ENCODE measurements around the gene CCDC91. TPM values are rescaled to one million over a fixed set of nuclear protein-coding genes. Genes with fewer than 3 reads are reported as not detected.
"Not testable (repeated sequence)": the region's sequence is repeated elsewhere in the genome, so short reads cannot be mapped to it uniquely, and the experiment has no call there.

The CCDC91 gene
- total RNA-seq, 2 donors from 2014 or later = 37.9 to 40.7 TPM

GRCh38 chr12:28329727-28330126 is 139.5 kb downstream of the CCDC91 start:
- intact Hi-C loops (cut with DNase I); DNase-seq (ENCODE audit: low spot score): not testable (repeated sequence)

DNA sequence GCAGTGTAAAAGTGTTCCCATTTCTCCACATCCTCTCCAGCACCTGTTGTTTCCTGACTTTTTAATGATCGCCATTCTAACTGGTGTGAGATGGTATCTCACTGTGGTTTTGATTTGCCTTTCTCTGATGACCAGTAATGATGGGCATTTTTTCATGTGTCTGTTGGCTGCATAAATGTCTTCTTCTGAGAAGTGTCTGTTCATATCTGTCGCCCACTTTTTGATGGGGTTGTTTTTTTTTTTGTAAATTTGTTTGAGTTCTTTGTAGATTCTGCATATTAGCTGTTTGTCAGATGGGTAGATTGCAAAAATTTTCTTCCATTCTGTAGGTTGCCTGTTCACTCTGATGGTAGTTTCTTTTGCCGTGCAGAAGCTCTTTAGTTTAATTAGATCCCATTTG is 140.0 kb downstream of the CCDC91 start:
- intact Hi-C loops (cut with DNase I); DNase-seq (ENCODE audit: low spot score): not testable (repeated sequence)

DNA sequence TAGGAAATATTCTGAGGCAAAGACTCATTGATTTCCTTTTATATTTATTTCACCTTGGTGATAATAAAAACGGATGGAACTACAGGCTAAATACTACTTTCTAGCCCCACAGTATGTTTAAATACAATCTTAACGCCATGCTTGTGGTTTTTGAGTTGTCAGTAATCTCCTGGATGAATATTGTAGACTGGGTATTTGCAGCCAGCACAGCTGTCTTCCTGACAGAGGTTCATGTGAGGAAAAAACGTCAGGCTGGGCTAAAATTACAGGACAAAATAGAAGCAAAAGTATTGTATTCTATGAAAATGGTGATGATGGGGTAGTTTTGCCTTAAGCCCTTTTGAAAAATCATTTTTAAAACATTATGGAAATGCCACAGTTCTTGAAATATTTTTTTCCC is 140.9 kb downstream of the CCDC91 start:
- no peak for DNase-seq (ENCODE audit: low spot score)
- intact Hi-C loops (cut with DNase I) = no loop called here

DNA sequence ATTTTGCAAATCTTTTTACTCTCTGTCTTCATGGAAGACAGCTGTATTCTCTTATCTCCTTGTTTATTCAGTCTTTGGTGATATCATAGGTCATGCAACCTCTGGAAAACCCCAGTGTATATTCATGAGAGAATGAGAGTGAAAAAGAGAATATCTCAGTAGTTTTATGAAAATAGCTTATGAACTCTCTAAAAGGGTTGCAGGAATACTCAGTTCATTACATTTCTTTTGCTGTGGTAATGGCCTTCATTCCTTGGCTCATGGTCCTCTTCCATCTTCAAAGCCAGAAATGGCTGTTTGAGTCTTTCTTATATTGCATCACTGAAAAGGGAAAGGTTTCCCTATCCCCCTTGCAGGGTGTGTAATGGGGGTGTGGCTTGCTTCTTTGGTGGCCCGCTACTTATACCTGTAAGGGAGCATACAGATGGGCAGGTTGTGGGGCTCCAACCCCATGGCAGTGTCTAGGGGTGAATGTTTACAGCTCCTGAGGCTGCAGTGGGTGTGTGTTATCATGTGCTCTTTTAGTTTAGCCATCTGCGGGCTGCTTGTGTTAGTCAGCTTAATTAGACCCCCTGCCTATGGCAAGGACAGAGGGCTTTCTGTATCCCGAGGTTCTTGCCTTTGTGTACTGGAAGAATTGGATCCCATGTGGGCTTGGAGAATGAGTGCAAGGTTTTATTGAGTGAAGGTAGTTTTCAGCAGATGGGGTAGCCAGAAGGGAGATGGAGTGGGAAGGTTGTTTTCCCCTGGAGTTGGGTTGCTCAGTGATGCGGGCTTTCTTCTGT is 150.2 kb downstream of the CCDC91 start:
- DNase-seq (ENCODE audit: low spot score) = no peak
- intact Hi-C loops (cut with DNase I) = no loop called here

GRCh38 chr12:28343713-28344112 is 153.5 kb downstream of the CCDC91 start:
- DNase-seq (ENCODE audit: low spot score) = no peak
- intact Hi-C loops (cut with DNase I) = no loop called here

DNA sequence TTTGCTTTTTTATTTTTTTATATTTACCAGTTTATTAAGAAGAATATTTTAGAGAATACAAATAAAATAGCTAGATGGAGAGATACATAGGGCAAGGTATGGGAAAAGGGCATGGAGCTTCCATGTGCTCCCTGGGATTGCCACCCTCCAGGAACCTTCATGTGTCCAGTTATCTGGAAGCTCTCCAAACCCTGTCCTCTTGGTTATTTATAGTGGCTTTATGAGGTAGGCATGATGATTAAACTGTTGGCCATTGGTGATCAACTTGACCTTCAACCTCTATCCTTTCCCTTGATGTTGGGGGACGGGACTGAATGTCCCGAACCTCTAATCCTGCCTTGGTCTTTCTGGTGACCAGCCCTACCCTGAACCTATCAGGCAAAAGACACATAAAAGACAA is 156.3 kb downstream of the CCDC91 start:
- no peak for DNase-seq (ENCODE audit: low spot score)
- intact Hi-C loops (cut with DNase I) = no loop called here

DNA sequence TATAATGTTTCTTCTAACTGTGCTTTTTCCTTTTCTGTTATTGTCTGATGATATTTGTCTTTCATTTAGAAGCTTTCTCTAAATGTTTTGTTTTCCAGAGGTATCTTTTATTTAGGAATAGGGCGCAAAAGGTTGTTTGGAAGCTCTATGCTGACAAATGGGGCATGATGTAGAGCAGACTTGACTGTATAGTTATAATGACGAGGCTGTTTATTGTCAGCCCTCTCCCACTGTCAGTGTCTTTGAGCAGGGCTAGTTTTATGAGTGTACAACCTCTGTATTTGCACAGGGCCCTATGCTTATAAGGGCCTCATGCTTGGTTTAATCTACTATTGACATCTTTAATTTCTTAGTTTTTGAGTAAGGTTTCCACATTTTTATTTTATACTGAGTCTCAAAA is 158.9 kb downstream of the CCDC91 start:
- no peak for DNase-seq (ENCODE audit: low spot score)
- intact Hi-C loops (cut with DNase I) = no loop called here

GRCh38 chr12:28350502-28350901 is 160.2 kb downstream of the CCDC91 start:
- no peak for DNase-seq (ENCODE audit: low spot score)
- intact Hi-C loops (cut with DNase I) = no loop called here

DNA sequence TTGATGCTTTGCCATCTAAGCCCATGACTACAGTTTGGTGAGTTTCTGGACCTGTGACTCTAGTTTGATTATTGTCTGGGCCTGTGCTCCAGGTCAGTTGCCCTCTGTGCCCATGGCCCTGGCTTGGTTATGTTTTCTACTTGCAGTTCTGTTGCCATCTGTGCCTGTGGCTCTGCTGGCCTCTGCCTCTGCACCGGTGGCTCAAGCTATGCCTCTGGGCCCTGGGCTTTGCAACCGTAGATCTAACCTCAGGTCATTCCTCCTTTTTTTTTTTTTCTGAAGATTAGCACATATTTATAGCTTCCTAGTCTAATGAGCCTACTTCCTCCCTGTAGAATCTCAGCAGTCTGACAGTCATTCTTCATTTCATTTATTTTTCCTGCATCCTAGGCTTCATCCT is 161.2 kb downstream of the CCDC91 start:
- intact Hi-C loops (cut with DNase I) = no loop called here
- no peak for DNase-seq (ENCODE audit: low spot score)

DNA sequence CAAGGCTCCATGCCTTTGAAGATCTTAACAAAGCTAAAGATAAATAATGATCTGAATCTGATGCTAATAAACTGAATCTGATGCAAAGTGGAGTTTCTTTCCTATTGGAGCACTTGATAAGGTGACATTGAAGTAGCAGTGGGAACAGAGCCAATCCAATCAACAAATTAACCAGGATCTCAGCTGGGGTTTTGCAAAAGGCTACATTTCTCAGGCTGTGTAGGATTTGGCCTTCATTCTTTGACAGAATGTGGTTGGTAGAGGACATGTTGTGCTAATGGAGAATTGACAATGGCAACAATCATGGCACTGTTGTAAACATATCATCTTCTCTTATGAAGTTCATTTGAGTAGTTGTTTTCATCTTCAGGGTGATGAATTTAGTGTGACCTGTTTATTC is 164.9 kb downstream of the CCDC91 start:
- DNase-seq (ENCODE audit: low spot score) = no peak
- intact Hi-C loops (cut with DNase I) = no loop called here

GRCh38 chr12:28360253-28360652 is 170.0 kb downstream of the CCDC91 start:
- DNase-seq (ENCODE audit: low spot score) = no peak
- intact Hi-C loops (cut with DNase I) = no loop called here

DNA sequence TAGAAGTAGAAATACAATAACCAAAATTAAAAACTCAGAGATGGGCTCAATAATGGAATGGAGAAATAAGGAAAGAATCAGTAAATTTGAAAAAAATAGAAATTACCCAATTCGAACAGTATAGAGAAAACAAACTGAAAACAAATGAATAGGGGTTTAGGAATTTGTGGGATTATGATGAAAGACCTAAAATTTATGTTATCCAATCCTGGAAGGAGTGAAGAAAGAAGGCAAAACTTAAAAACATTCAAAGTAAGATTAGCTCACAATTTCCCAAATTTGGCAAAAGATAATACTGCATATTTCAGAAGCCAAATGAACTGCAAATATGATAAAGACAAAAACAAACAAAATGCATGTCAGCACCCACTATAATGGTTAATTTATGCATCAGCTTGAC is 177.1 kb downstream of the CCDC91 start:
- intact Hi-C loops (cut with DNase I) = no loop called here
- DNase-seq (ENCODE audit: low spot score) = no peak

GRCh38 chr12:28367993-28368392 is 177.7 kb downstream of the CCDC91 start:
- no peak for DNase-seq (ENCODE audit: low spot score)
- intact Hi-C loops (cut with DNase I) = no loop called here

DNA sequence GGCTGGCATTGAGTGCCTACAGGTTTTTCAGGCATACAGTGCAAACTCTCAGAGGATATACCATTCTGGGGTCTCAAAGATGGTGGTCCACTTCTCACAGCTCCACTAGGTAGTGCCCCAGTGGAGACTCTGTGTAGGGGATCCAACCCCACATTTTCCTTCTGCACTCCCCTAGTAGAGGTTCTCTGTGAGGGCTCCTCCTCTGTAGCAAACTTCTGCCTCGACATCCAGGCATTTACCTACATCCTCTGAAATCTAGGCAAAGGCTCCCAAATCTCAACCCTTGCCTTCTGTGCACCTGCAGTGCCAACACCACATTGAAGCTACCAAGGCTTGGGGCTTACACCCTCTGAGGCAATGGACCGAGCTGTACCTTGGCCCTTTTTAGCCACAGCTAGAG is 179.2 kb downstream of the CCDC91 start:
- no peak for DNase-seq (ENCODE audit: low spot score)
- intact Hi-C loops (cut with DNase I) = no loop called here

- intact Hi-C loops (cut with DNase I) = no loop called here
- DNase-seq (ENCODE audit: low spot score) = no peak
Observed at GRCh38 chr12:28374556-28374955, 184.3 kb downstream of the CCDC91 start.

DNA sequence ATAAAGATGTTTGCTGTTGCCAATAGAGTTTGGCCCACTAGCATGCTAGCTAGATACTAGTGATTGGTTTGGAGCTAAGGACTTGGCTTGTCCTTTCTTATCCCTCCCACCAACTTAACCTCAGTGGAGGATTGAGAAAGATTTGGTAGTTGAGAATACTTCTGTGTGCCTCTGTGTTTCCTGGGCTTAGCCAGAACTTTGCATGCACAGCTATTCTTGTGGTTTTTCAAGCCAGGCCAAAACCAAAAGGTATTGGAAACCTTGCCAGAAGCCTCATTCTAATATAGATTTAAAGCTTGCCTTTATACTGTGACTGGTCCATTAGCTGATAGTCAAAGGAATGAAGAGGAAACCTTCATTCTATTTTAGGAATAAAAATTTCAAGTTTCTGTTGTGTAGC is 188.5 kb downstream of the CCDC91 start:
- intact Hi-C loops (cut with DNase I) = no loop called here
- no peak for DNase-seq (ENCODE audit: low spot score)

- intact Hi-C loops (cut with DNase I); DNase-seq (ENCODE audit: low spot score): not testable (repeated sequence)
Observed at GRCh38 chr12:28379779-28380178, 189.5 kb downstream of the CCDC91 start.

DNA sequence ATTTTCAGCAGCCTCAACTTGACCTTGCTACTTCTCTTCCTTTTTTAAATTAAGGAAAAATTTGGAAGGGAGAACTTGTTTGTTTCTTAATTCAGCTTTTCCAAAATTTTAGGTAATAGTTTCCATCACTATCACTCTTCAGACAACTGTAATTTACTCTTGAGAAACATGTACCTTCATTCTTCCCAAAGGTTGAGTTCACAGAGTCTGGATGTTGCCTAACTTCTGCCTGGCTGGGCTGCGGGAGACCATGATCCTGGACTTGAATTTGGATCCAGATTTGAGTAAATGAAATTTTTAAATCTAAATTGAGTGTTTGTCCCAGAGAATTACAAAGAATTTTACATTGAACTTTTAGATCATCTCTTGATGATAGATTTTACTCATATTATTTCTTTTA is 193.1 kb downstream of the CCDC91 start:
- DNase-seq (ENCODE audit: low spot score) = no peak
- intact Hi-C loops (cut with DNase I) = no loop called here

GRCh38 chr12:28388879-28389278 is 198.6 kb downstream of the CCDC91 start:
- no peak for DNase-seq (ENCODE audit: low spot score)
- intact Hi-C loops (cut with DNase I) = no loop called here

DNA sequence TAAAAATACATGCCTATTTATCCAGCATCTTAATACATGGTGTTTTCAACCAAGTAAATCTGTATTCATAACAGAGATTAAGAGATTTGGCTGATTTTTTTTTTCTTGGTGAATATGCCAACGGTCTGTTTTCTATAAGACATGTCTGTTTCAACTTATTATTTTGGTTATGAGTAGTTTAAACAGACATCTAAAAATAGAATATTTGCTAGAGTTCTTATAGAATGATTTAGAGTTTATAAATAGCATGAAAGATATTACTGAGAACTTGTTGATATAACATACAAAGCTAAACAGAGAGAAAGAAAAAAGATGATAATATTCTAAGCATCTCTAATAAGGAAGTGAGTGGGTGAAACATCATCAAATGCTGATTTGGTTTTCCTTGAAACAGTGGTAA is 199.9 kb downstream of the CCDC91 start:
- DNase-seq (ENCODE audit: low spot score) = no peak
- intact Hi-C loops (cut with DNase I) = no loop called here

GRCh38 chr12:28390761-28391385 is 200.6 kb downstream of the CCDC91 start:
- no peak for DNase-seq (ENCODE audit: low spot score)
- intact Hi-C loops (cut with DNase I) = no loop called here
